ENCODE measurements around the gene VAMP2.

- TF ChIP-seq CTCF (conservative IDR thresholded peaks at IDR 0.05), result no peak
- TF ChIP-seq EZH2 (IDR thresholded peaks at IDR 0.05; ENCODE audit: low read depth), result no peak
These were observed 27.8 kb upstream of the VAMP2 start for GRCh38 chr17:8190506-8190905.

All from PC-9 (cell line).